T-cell (primary cell): ENCODE data around the gene RNF225. TPM values are rescaled to one million over a fixed set of nuclear protein-coding genes. Genes with fewer than 3 reads are reported as not detected.
"Not testable (repeated sequence)": the region's sequence is repeated elsewhere in the genome, so short reads cannot be mapped to it uniquely, and the experiment has no call there.

Experiments
- ATAC-seq, 4 experiments: fragments of 200-7000 bp in 3 of 4; fragments of 150-1000 bp in 1 of 4; cut with Tn5 transposase; replicated peaks in 1 of 4; 1 replicate in 3 of 4; 2 replicates in 1 of 4; pipeline ENCODE4 v1.10.0; 2021; ENCODE audit warnings: moderate library complexity in 3 of 4, mild to moderate bottlenecking in 2 of 4, moderate number of reproducible peaks in 1 of 4
- CTCF ChIA-PET, 2 donors: fragments of 300-600 bp; sonication (Branson Sonifier 250); formaldehyde crosslinking; loops; one replicate each; lab custom pipeline; 2022; ENCODE audit warnings: antibody characterized with exemption in 2 of 2; lab: Charles Lee
- POLR2A ChIA-PET, 2 donors: fragments of 300-600 bp; sonication (Branson Sonifier 250); formaldehyde crosslinking; loops; one replicate each; lab custom pipeline; 2022; ENCODE audit warnings: antibody characterized with exemption in 2 of 2; lab: Charles Lee
- DNase-seq, 35 experiments: peaks; one replicate each; pipeline versions ENCODE4 v3.0.0 to v3.0.0-alpha.2; 2013 to 2023
- H3K27ac ChIP-seq: one replicate; pipeline ENCODE4 v1.5.1; 2013; ENCODE audit warnings: low read length
- H3K27me3 ChIP-seq, 2 experiments: replicated peaks in 1 of 2; 1 replicate in 1 of 2; 2 replicates in 1 of 2; pipeline versions ENCODE4 v1.6.1 to v1.7.0; 2013; ENCODE audit warnings: low read length in 1 of 2, mixed read lengths in 1 of 2; ENCODE audit not compliant: control insufficient read depth in 2 of 2, insufficient read depth in 2 of 2; ENCODE audit errors: extremely low read depth in 1 of 2
- H3K36me3 ChIP-seq, 2 donors: 1 replicate in 1 of 2; 2 replicates in 1 of 2; pipeline versions ENCODE4 v1.6.1 to v1.7.0; 2013; ENCODE audit warnings: low read length in 1 of 2; ENCODE audit not compliant: control insufficient read depth in 2 of 2, insufficient read depth in 1 of 2; ENCODE audit errors: extremely low read depth in 1 of 2
- H3K4me1 ChIP-seq, 2 experiments: 1 replicate in 1 of 2; 2 replicates in 1 of 2; pipeline versions ENCODE4 v1.6.1 to v1.7.0; 2013; ENCODE audit warnings: low read length in 2 of 2, mixed read lengths in 1 of 2; ENCODE audit not compliant: insufficient read depth in 2 of 2, control insufficient read depth in 1 of 2; ENCODE audit errors: extremely low read depth in 1 of 2
- H3K4me3 ChIP-seq, 2 donors: 1 replicate in 1 of 2; 2 replicates in 1 of 2; pipeline versions ENCODE4 v1.5.1 to v1.7.0; 2013; ENCODE audit warnings: mild to moderate bottlenecking in 2 of 2, low read length in 1 of 2, moderate library complexity in 1 of 2; ENCODE audit not compliant: control insufficient read depth in 1 of 2; ENCODE audit errors: extremely low read depth in 1 of 2
- H3K9me3 ChIP-seq: 2 replicates; pipeline ENCODE4 v1.7.0; 2013
- H3K27ac Mint-ChIP-seq, 2 donors: one replicate each; pipeline ENCODE4 v1.8.0; 2020 to 2021; ENCODE audit warnings: mild to moderate bottlenecking in 2 of 2, mixed read lengths in 2 of 2
- H3K27me3 Mint-ChIP-seq, 2 donors: one replicate each; pipeline ENCODE4 v1.8.0; 2021 to 2022; ENCODE audit warnings: mixed read lengths in 2 of 2
- H3K36me3 Mint-ChIP-seq: one replicate; pipeline ENCODE4 v1.8.0; 2021; ENCODE audit warnings: mixed read lengths
- H3K4me1 Mint-ChIP-seq, 3 donors: one replicate each; pipeline ENCODE4 v1.8.0; 2020 to 2022; ENCODE audit warnings: mixed read lengths in 3 of 3, mild to moderate bottlenecking in 1 of 3
- H3K4me3 Mint-ChIP-seq, 3 donors: one replicate each; pipeline ENCODE4 v1.8.0; 2020 to 2022; ENCODE audit warnings: mild to moderate bottlenecking in 3 of 3, mixed read lengths in 3 of 3, moderate library complexity in 3 of 3
- H3K9me3 Mint-ChIP-seq, 3 donors: one replicate each; pipeline ENCODE4 v1.8.0; 2020 to 2022; ENCODE audit warnings: mixed read lengths in 3 of 3
- WGBS: methylation state at CpG from one replicate; pipeline ENCODE4 v1.1.5; 2013; ENCODE audit warnings: missing lambda C conversion rate; ENCODE audit not compliant: insufficient coverage; 5-methylcytosine and 5-hydroxymethylcytosine counted together
- total RNA-seq, 35 experiments: library from RNA in 6 of 35; stranded (reverse) in 6 of 35; fragments of 120-200 nt in 1 of 35; gene quantifications; one replicate each; pipeline versions ENCODE4 v1.2.1 to v1.2.4 and lab custom pipeline; 2013 to 2026

RNF225 gene
- total RNA-seq: 1 to 10 TPM in 1 of 5 donors, under 1 TPM in 3, not detected in 1; 0.44 to 1.9 (median 0.51) TPM
- 0.15 TPM for total RNA-seq (2013)
- total RNA-seq (lab: John Stamatoyannopoulos, UW): 0.07 to 4.7 (median 1.0) reads per million in 29 experiments

DNA sequence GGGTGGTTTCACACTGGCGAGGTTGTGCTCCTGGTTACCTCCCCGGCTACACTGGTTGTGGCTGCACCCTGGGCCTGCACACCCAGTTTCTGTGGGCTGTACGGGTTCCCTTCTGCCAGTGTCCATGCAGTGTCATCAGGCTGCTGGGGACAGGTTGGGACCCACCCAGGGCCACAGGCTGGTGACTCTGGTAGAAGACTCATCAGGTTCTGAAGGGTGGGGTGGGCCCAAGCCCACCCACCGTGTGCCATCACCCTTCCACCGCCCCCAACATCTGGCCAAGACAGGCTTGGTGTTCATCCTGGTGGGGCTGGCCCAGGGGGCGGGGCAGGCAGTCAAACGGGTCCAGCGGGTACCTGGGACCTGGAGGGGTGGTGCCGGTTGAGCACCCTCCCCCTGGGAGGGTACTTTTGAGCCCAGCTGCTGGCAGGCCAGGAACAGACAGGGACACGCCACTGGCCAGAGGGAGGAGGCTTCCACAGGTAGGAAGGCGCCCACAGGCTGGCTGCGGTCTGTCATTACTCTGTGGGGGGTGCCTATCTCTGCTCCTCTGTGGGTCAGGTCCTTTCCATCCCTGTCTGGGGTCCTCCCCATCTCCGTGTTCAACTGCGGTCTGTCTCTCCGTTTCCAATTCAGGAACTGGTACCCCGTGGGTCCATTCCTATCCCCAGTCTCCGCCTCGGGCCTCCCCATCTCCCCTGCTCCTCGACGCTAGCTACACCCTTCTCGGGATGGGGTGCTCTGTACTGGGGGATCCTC lies at the start of gene RNF225:
TSS of gene RNF225 (plus strand) at position 437 of the 759 bp plus-strand sequence. CDS start 434 bp downstream, outside the sequence.
- Histone ChIP-seq H3K4me1 (peaks cover 0 to 9% of the 10 kb centered on the region in 2 experiments), H3K27me3 (peaks cover 0 to 33% of the 10 kb centered on the region in 2 experiments), H3K9me3 (no peaks in the 10 kb centered on the region), H3K27ac (no peak within 1 kb of the TSS), H3K4me3 (no peak within 1 kb of the TSS), H3K36me3 (peaks cover 14 to 41% of the 10 kb centered on the region in 2 donors)
- DNase-seq (no peak), ATAC-seq (peak in 1 of 4 experiments; percentile 12)
- CTCF ChIA-PET: no interaction called here
- peaks cover 11 to 18% (median 13%) of the 10 kb centered on the region in 3 donors for H3K4me1 Mint-ChIP-seq
- H3K27ac Mint-ChIP-seq: no peak within 1 kb of the TSS
- peaks cover 29% of the 10 kb centered on the region for H3K36me3 Mint-ChIP-seq
- peaks cover 5 to 16% of the 10 kb centered on the region in 2 donors for H3K27me3 Mint-ChIP-seq
- POLR2A ChIA-PET: no interaction called here
- H3K4me3 Mint-ChIP-seq: peak within 1 kb of the TSS in 1 of 3 donors; percentile 23
- no peaks in the 10 kb centered on the region for H3K9me3 Mint-ChIP-seq
- WGBS: 51% methylated on average over 13 of the region's 21 CpGs

DNA sequence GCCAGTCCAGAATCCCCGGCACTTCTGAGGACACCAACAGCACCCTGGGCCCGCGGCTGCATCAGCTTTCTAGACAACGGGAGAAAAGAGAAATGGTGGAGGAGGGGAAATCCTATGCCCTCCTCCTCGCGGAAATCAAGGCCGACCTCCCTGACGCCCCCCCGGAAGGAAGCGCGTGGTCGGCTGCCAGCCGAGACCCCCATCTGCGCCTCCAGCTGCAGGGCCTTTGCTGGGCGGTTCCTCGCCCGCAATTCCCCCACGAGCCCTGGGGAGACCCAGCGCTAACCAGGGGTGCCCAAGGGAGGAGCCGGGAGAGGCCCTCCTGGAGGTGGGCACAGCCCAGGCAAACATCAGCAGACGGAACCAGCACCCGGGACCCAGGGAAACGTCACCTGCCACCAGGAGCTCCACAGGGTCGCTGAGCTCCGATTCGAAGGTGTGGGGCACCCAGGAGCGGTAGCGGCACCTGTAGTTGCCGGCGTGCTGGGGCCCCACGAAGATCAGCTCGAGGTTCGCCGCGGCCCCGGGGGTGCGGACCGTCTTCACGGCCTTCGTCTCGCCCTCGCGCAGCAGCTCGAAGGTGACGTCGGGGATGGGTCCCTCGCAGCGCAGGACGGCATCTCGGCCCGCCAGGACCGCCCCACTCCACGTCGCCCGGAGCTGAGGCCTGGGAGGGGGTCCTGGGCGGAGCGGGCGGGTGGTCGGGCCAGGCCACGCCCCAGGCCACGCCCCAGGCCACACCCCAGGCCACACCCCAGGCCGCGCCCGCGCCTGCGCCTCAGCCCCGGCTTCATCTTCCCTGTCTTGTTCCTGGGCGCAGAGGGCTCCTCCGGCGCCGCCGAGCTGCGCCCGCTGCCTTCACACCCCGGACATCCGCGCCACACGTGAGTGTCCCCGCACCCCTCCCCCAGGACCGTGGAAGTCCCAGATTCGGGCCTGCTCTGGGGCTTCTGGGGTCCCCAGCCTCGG lies 48.2 kb upstream of the RNF225 start:
- Mint-ChIP-seq H3K9me3 (no peaks in the 10 kb centered on the region), H3K36me3 (peaks cover 1% of the 10 kb centered on the region), H3K27me3 (peaks cover 0 to 7% of the 10 kb centered on the region in 2 donors), H3K27ac (peak overlapping the region; percentile 81 to 83), H3K4me1 (peaks cover 29 to 35% (median 31%) of the 10 kb centered on the region in 3 donors), H3K4me3 (peak overlapping the region; percentile 86 to 90 (median 88))
- ATAC-seq (peak; percentile 90 to 94 (median 91)), DNase-seq (peak; percentile 14 to 82 (median 48))
- CTCF ChIA-PET: interaction anchor here (0.5 to 1.2 kb wide), 3 partner anchors 15 to 89 kb away, joined by 3 to 7 read pairs (median 4); partner anchors contain the start of gene ZNF497 (in 1 of the 2)
- WGBS: 3% methylated on average over 65 of the region's 82 CpGs
- peak overlapping the region; percentile 73 for H3K27ac ChIP-seq
- H3K36me3 ChIP-seq: no peaks in the 10 kb centered on the region
- POLR2A ChIA-PET: interaction anchor here (0.5 to 0.9 kb wide), 5 partner anchors 17 to 578 kb away, joined by 3 to 10 read pairs (median 3); partner anchors contain the start of gene ZSCAN22 (in 1 of the 2)
- peaks cover 0 to 19% of the 10 kb centered on the region in 2 experiments for H3K27me3 ChIP-seq
- no peaks in the 10 kb centered on the region for H3K9me3 ChIP-seq
- H3K4me3 ChIP-seq: peak overlapping the region; percentile 58 to 76
- peaks cover 9 to 17% of the 10 kb centered on the region in 2 experiments for H3K4me1 ChIP-seq

DNA sequence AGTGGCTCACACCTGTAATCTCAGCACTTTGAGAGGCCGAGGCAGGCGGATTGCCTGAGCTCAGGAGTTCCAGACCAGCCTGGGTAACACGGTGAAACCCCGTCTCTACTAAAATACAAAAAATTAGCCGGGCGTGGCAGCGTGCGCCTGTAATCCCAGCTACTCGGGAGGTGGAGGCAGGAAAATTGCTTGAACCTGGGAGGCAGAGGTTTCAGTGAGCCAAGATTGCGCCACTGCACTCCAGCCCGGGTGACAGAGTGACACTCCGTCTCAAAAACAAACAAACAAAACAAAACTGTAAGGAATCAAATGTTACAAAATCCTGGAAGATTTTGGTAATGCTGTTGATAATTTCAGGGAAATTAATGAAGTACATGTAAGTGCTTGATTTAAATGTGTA lies 47.4 kb upstream of the RNF225 start:
- H3K9me3 ChIP-seq, DNase-seq, H3K27ac ChIP-seq, H3K27me3 Mint-ChIP-seq, H3K36me3 Mint-ChIP-seq, CTCF ChIA-PET, H3K9me3 Mint-ChIP-seq, H3K36me3 ChIP-seq: not testable (repeated sequence)
- peaks cover 9 to 17% of the 10 kb centered on the region in 2 experiments for H3K4me1 ChIP-seq
- POLR2A ChIA-PET: interaction anchor here in 1 of 2 donors (0.6 to 0.9 kb wide), 3 partner anchors 16 to 42 kb away, joined by 3 to 8 read pairs (median 3); partner anchors contain the start of gene ZSCAN22
- H3K27ac Mint-ChIP-seq: peak overlapping the region; percentile 81 to 83
- peaks cover 0 to 19% of the 10 kb centered on the region in 2 experiments for H3K27me3 ChIP-seq
- peak overlapping the region; percentile 86 to 90 (median 88) for H3K4me3 Mint-ChIP-seq
- peak in 2 of 4 experiments; percentile 5 to 7 for ATAC-seq
- peak overlapping the region; percentile 44 to 76 for H3K4me3 ChIP-seq
- WGBS: 10% methylated on average over 2 of the region's 12 CpGs
- H3K4me1 Mint-ChIP-seq: peaks cover 31 to 35% (median 31%) of the 10 kb centered on the region in 3 donors

- POLR2A ChIA-PET: no interaction called here
- Mint-ChIP-seq H3K27ac (peak overlapping the region in 1 of 2 donors; percentile 58), H3K9me3 (no peaks in the 10 kb centered on the region), H3K36me3 (no peaks in the 10 kb centered on the region), H3K4me1 (peaks cover 31 to 35% (median 31%) of the 10 kb centered on the region in 3 donors), H3K4me3 (peak overlapping the region in 2 of 3 donors; percentile 13 to 26), H3K27me3 (peaks cover 0 to 7% of the 10 kb centered on the region in 2 donors)
- ATAC-seq (no peak), DNase-seq (no peak)
- Histone ChIP-seq H3K27me3 (peaks cover 0 to 20% of the 10 kb centered on the region in 2 experiments), H3K36me3 (no peaks in the 10 kb centered on the region), H3K27ac (no peak overlapping the region), H3K4me3 (no peak overlapping the region), H3K4me1 (peaks cover 9 to 18% of the 10 kb centered on the region in 2 experiments), H3K9me3 (no peaks in the 10 kb centered on the region)
- 75% methylated on average over 7 of the region's 8 CpGs for WGBS
- CTCF ChIA-PET: no interaction called here
These were observed 45.9 kb upstream of the RNF225 start for GRCh38 chr19:58349590-58349989.

DNA sequence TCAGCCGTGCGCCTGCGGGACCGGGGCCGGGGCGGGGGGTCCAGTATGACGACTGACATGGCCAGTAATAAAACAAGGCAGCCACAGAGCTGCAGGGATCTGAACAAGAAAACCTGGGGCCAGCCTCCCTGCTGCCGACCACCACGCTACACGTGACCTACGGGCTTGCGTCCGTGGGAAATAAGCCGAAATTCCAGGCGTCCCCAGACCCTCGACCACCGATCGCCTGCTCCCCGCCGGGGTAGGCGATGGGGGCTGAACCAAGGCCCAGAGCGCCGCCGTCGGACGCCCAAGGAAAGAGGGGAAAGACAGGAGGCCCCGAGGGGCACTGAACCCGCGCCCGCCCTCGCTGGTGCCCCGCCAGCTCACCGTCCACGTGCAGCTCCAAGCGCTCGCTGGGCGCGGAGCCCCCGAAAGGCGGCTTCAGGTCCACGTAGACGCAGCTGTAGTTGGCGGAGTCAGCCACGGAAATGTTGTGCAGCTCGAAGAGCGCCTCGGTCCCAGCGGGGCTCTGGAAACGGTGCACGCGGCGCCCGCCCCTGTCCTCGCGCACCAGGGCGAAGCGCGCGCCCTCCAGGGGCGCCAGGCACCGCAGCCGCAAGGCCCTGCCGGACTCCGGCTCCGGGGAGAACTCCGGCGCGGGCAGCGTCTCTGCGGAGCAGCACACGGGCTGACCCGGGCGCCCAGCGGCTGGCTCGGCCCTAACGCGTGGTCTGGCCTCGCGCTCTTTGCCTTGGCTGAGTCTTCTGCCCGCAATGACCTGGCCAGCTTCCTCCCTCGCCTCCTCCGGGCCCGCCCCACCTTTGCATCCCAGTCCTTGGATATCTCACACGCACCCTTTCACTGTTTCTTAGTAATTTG lies 45.2 kb upstream of the RNF225 start:
- Mint-ChIP-seq H3K4me3 (peak overlapping the region in 1 of 3 donors; percentile 26), H3K27me3 (peaks cover 0 to 7% of the 10 kb centered on the region in 2 donors), H3K27ac (no peak overlapping the region), H3K36me3 (no peaks in the 10 kb centered on the region), H3K9me3 (no peaks in the 10 kb centered on the region), H3K4me1 (peaks cover 35 to 38% (median 35%) of the 10 kb centered on the region in 3 donors)
- DNase-seq (no peak), ATAC-seq (no peak)
- Histone ChIP-seq H3K36me3 (no peaks in the 10 kb centered on the region), H3K27ac (no peak overlapping the region), H3K9me3 (no peaks in the 10 kb centered on the region), H3K27me3 (peaks cover 0 to 25% of the 10 kb centered on the region in 2 experiments), H3K4me3 (peak overlapping the region in 1 of 2 donors; percentile 38), H3K4me1 (peaks cover 9 to 20% of the 10 kb centered on the region in 2 experiments)
- CTCF ChIA-PET: no interaction called here
- 83% methylated on average over 79 of the region's 84 CpGs for WGBS
- POLR2A ChIA-PET: no interaction called here
